Neural crest cell (in vitro differentiated cells): ENCODE measurements around the gene FSIP1. TPM values are rescaled to one million over a fixed set of nuclear protein-coding genes. Genes with fewer than 3 reads are reported as not detected.

Experiments
- DNase-seq: peaks from one replicate; pipeline ENCODE4 v3.0.0; 2021; ENCODE audit warnings: low read depth, mixed read lengths, low spot score
- H3K27ac Mint-ChIP-seq: one replicate; pipeline ENCODE4 v1.8.0; 2021; ENCODE audit warnings: mild to moderate bottlenecking, mixed read lengths; ENCODE audit not compliant: unreplicated experiment
- H3K27me3 Mint-ChIP-seq: 2 replicates; pipeline ENCODE4 v1.8.0; 2021; ENCODE audit warnings: low read depth, mild to moderate bottlenecking, mixed read lengths
- H3K36me3 Mint-ChIP-seq: 2 replicates; pipeline ENCODE4 v1.8.0; 2021; ENCODE audit warnings: low read depth, mild to moderate bottlenecking, mixed read lengths
- H3K4me1 Mint-ChIP-seq: 2 replicates; pipeline ENCODE4 v1.8.0; 2021; ENCODE audit warnings: mixed read lengths
- H3K4me3 Mint-ChIP-seq: one replicate; pipeline ENCODE4 v1.8.0; 2021; ENCODE audit warnings: mild to moderate bottlenecking, mixed read lengths
- H3K9me3 Mint-ChIP-seq: 2 replicates; pipeline ENCODE4 v1.8.0; 2021; ENCODE audit warnings: mixed read lengths
- CTCF ChIP-seq: fragments of 200-600 bp; sonication (generic); conservative IDR thresholded peaks from 2 replicates; pipeline ENCODE4 v1.5.0; 2021; ENCODE audit warnings: antibody characterized with exemption, mild to moderate bottlenecking
- total RNA-seq: library from RNA; stranded (reverse); gene quantifications from 2 replicates; pipeline ENCODE4 v1.2.1, GENCODE V29; 2021

The FSIP1 gene
- total RNA-seq, 1 donor from 2014 or later = 8.1 TPM

DNA sequence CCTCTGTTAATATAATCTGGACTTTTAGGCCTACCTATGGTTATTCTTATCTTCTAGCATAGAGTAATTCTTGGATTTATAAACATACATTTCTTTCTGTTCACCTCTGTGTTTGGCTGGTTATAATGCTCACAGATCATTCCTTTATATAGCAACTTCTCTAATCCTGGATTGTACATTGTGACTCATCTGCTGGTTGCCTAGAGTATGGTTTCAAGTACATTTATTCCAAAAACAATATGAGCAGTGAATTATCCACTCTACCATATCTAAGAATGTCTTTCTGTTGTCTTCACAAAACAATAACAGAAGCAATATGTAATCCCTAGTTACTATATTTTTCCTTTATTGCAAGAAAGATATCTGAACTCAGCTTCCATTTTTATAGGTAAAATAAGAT is 35.3 kb downstream of the FSIP1 start:
- Mint-ChIP-seq H3K9me3 (peaks cover 4% of the 10 kb centered on the region), H3K27ac (no peak overlapping the region), H3K4me3 (no peak overlapping the region), H3K4me1 (no peaks in the 10 kb centered on the region), H3K27me3 (no peaks in the 10 kb centered on the region), H3K36me3 (peaks cover 16% of the 10 kb centered on the region)
- no peak for DNase-seq
- TF ChIP-seq CTCF = no peak

DNA sequence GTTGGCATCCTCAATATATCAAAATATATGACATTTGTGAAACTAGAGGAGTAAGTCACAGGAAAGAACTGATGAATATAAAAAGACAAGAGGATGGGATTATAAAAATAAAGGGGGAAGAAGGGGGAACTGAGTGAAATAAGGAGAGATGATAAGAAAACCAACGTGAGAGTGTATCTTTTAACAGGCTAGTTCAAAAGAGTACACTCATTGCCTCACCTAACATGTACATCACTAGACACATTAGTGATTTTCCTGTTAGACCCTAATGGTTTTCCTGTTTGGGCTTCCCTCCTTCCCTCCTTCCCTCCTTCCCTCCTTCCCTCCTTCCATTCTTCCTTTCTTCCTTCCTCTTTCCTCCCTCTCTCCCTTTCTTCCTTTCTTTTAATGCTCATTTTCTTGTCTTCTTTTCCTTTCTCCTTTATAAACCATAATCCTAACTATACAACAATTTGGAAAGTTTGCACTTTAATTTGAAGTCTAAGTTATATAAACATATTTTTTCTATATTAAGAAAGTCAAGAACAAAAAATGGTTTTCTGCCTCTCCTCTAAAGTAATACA is 35.8 kb downstream of the FSIP1 start:
- H3K36me3 Mint-ChIP-seq = peaks cover 16% of the 10 kb centered on the region
- no peak overlapping the region for H3K27ac Mint-ChIP-seq
- no peak overlapping the region for H3K4me3 Mint-ChIP-seq
- peaks cover 4% of the 10 kb centered on the region for H3K9me3 Mint-ChIP-seq
- no peaks in the 10 kb centered on the region for H3K27me3 Mint-ChIP-seq
- no peak for DNase-seq
- TF ChIP-seq CTCF = no peak
- no peaks in the 10 kb centered on the region for H3K4me1 Mint-ChIP-seq

DNA sequence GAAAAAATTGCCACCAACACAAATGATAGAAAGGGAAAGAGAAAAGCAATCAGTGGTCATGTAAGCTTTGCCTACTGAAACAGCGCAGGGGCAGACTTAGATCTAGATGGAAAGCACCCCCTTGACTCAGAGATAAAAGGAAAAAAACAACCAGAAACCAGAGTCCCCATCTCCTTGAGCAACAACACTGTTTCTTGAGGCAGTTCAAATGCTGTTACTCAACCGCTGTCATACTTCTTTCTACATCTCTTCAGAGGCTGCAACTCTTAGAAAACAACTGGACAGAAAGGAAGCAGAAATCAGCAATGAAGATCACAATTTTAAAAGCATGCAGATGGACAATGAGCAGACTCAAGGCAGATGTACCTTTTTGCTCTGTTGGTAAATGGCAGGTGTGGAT is 36.5 kb downstream of the FSIP1 start:
- H3K4me3 Mint-ChIP-seq = no peak overlapping the region
- H3K9me3 Mint-ChIP-seq = peaks cover under 1% of the 10 kb centered on the region
- H3K27ac Mint-ChIP-seq = peak overlapping the region; percentile 3
- TF ChIP-seq CTCF = no peak
- H3K36me3 Mint-ChIP-seq = peaks cover 11% of the 10 kb centered on the region
- no peak for DNase-seq
- H3K4me1 Mint-ChIP-seq = no peaks in the 10 kb centered on the region
- no peaks in the 10 kb centered on the region for H3K27me3 Mint-ChIP-seq

GRCh38 chr15:39745415-39745814 is 37.2 kb downstream of the FSIP1 start:
- H3K36me3 Mint-ChIP-seq = peaks cover 9% of the 10 kb centered on the region
- no peaks in the 10 kb centered on the region for H3K27me3 Mint-ChIP-seq
- no peaks in the 10 kb centered on the region for H3K4me1 Mint-ChIP-seq
- H3K9me3 Mint-ChIP-seq = no peaks in the 10 kb centered on the region
- peak overlapping the region; percentile 50 for H3K27ac Mint-ChIP-seq
- TF ChIP-seq CTCF = no peak
- no peak for DNase-seq
- H3K4me3 Mint-ChIP-seq = no peak overlapping the region

- Mint-ChIP-seq H3K27ac (no peak overlapping the region), H3K4me1 (no peaks in the 10 kb centered on the region), H3K4me3 (no peak overlapping the region), H3K9me3 (no peaks in the 10 kb centered on the region), H3K27me3 (no peaks in the 10 kb centered on the region), H3K36me3 (peaks cover 3% of the 10 kb centered on the region)
- no peak for TF ChIP-seq CTCF
- DNase-seq = no peak
Observed at GRCh38 chr15:39744334-39745103, 38.1 kb downstream of the FSIP1 start.
